ENCODE results near the gene TTLL8.

TTLL8 gene

DNA sequence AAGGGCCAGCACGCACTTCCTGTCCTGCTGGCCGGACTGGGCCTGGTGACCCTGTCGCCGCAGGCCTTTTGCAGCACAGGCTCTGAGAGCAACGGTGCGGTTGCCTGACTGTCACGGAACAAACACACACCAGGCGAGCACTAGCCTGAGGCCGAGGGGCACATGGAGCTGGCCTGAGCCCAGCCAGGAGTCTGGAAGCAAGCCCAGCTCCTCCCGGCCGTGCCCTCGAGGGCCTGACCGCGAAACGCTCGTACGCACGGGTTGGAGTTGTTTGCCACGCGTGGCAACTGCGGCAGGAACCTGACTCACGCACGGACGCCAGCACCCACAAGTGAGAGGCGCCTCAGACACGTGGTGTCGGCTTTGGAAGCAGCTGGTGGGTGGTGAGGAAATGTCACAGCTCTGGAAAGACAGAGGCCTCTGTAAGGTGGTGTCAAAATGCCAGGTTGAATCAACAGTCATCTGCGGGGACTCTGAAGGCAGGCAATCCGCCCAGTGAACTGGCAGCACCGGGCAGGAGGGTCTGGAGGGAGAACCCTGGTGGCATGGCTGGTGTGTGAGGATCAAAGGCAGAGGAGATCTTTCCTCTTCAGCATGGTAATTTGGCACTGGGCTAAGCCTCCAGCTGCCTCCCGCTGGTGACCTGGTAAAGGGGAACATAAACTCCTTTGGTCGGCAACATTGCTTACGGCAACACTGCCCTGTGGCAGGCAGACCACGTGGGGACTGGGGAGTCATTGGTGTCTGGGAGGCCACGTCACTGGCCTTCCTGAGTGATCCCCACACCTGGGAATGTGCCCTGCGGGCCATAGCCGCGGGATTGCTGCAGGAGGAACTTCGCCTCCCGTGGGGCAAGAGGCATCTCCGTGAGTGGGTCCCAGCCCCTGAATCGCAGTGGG lies 30.2 kb downstream of the TTLL8 start:
- H3K27ac ChIP-seq (ENCODE audit: low read depth, low read length, severe bottlenecking), result no peak overlapping the region
- H3K4me3 ChIP-seq (ENCODE audit: extremely low read depth, insufficient read depth, low read length, poor library complexity, severe bottlenecking), result no peak overlapping the region
- no peaks in the 10 kb centered on the region for H3K36me3 ChIP-seq (ENCODE audit: control insufficient read depth, insufficient read depth, low read length)
- H3K4me1 ChIP-seq (ENCODE audit: control insufficient read depth, insufficient read depth, low read length, poor library complexity, severe bottlenecking), result no peaks in the 10 kb centered on the region
- WGBS, 2 experiments (ENCODE audit: insufficient coverage in 2 of 2), result 86 to 88% methylated on average over 35 to 42 of the region's 42 CpGs
- H3K9me3 ChIP-seq (ENCODE audit: control insufficient read depth, low read length), result no peaks in the 10 kb centered on the region

DNA sequence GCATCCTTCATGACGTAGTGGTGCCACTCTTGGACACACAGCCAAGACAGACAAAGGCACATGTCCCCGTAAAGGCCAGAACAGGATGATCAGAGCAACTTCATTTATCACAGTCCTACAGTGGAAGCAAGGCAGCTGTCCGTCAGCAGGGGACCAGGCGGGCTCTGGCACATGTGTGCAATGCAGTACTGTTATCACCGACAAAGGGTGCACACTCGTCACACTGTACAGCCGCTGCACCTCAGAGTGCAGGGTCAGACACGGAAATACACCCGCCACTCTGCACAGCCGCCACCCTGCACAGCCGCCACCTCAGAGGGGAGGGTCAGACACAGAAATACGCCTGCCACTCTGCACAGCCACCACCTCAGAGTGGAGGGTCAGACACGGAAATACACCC lies 32.1 kb downstream of the TTLL8 start:
- Histone ChIP-seq H3K27ac (ENCODE audit: low read depth, low read length, severe bottlenecking) (no peak overlapping the region), H3K4me1 (ENCODE audit: control insufficient read depth, insufficient read depth, low read length, poor library complexity, severe bottlenecking) (no peaks in the 10 kb centered on the region), H3K36me3 (ENCODE audit: control insufficient read depth, insufficient read depth, low read length) (no peaks in the 10 kb centered on the region), H3K9me3 (ENCODE audit: control insufficient read depth, low read length) (no peaks in the 10 kb centered on the region), H3K4me3 (ENCODE audit: extremely low read depth, insufficient read depth, low read length, poor library complexity, severe bottlenecking) (no peak overlapping the region)
- WGBS, 2 experiments (ENCODE audit: insufficient coverage in 2 of 2), result 92 to 93% methylated on average over 9 to 12 of the region's 13 CpGs

DNA sequence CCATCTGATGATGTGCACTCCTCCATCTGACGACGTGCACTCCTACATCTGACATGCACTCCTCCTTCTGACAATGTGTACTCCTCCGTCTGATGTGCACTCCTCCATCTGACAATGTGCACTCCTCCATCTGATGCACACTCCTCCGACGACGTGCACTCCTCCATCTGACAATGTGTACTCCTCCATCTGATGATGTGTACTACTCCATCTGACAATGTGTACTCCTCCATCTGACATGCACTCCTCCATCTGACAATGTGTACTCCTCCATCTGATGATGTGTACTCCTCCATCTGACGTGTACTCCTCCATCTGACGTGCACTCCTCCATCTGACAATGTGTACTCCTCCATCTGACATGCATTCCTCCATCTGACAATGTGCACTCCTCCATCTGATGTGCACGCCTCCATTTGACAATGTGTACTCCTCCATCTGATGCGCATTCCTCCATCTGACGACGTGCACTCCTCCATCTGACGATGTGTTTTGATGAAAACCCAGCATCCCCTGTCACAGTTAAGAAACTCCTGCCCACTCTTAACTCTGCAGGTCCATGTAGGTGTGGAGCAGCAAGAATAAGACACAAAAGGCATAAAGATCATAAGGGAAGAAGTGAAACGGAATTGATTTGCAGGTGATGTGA lies 35.8 kb downstream of the TTLL8 start:
- H3K27ac ChIP-seq (ENCODE audit: low read depth, low read length, severe bottlenecking), result no peak overlapping the region
- no peak overlapping the region for H3K4me3 ChIP-seq (ENCODE audit: extremely low read depth, insufficient read depth, low read length, poor library complexity, severe bottlenecking)
- 77 to 79% methylated on average over 14 of the region's 14 CpGs for WGBS, 2 experiments (ENCODE audit: insufficient coverage in 2 of 2)
- peaks cover 8% of the 10 kb centered on the region for H3K9me3 ChIP-seq (ENCODE audit: control insufficient read depth, low read length)
- no peaks in the 10 kb centered on the region for H3K4me1 ChIP-seq (ENCODE audit: control insufficient read depth, insufficient read depth, low read length, poor library complexity, severe bottlenecking)
- H3K36me3 ChIP-seq (ENCODE audit: control insufficient read depth, insufficient read depth, low read length), result no peaks in the 10 kb centered on the region

DNA sequence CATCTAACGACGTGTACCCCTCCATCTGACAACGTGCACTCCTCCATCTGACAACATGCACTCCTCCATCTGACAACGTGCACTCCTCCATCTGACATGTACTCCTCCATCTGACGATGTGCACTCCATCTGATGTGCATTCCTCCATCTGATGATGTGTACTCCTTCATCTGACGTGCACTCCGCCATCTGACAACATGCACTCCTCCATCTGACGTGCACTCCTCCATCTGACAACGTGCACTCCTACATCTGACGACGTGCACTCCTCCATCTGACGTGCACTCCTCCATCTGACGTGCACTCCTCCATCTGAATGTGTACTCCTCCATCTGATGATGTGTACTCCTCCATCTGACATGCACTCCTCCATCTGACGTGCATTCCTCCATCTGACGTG lies 37.5 kb downstream of the TTLL8 start:
- no peaks in the 10 kb centered on the region for H3K4me1 ChIP-seq (ENCODE audit: control insufficient read depth, insufficient read depth, low read length, poor library complexity, severe bottlenecking)
- H3K36me3 ChIP-seq (ENCODE audit: control insufficient read depth, insufficient read depth, low read length), result no peaks in the 10 kb centered on the region
- H3K9me3 ChIP-seq (ENCODE audit: control insufficient read depth, low read length), result peaks cover 8% of the 10 kb centered on the region
- H3K4me3 ChIP-seq (ENCODE audit: extremely low read depth, insufficient read depth, low read length, poor library complexity, severe bottlenecking), result no peak overlapping the region
- 87 to 90% methylated on average over 13 to 15 of the region's 15 CpGs for WGBS, 2 experiments (ENCODE audit: insufficient coverage in 2 of 2)
- H3K27ac ChIP-seq (ENCODE audit: low read depth, low read length, severe bottlenecking), result no peak overlapping the region

DNA sequence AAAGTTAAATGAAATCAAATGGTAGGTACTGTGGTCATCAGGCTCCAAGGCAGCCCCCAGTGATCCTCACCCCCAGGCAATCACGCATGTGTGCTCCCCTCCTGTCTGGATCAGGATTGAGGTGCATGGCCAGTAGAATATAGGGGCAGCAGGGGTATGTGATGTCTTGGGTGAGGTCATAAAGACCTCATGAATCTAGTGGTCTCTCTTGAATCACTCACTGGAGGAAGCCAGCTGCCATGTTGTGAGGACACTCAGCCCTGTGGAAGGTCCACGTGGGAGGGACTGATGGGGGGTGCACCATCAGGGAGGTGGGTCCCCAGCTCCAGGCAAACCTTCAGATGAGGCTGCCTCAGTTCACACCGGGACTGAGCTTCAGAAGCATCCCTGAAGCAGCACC lies 38.8 kb downstream of the TTLL8 start:
- Histone ChIP-seq H3K4me3 (ENCODE audit: extremely low read depth, insufficient read depth, low read length, poor library complexity, severe bottlenecking) (no peak overlapping the region), H3K36me3 (ENCODE audit: control insufficient read depth, insufficient read depth, low read length) (no peaks in the 10 kb centered on the region), H3K4me1 (ENCODE audit: control insufficient read depth, insufficient read depth, low read length, poor library complexity, severe bottlenecking) (no peaks in the 10 kb centered on the region), H3K27ac (ENCODE audit: low read depth, low read length, severe bottlenecking) (no peak overlapping the region), H3K9me3 (ENCODE audit: control insufficient read depth, low read length) (peaks cover 8% of the 10 kb centered on the region)
- 53 to 57% methylated on average over 2 to 3 of the region's 3 CpGs for WGBS, 2 experiments (ENCODE audit: insufficient coverage in 2 of 2)

DNA sequence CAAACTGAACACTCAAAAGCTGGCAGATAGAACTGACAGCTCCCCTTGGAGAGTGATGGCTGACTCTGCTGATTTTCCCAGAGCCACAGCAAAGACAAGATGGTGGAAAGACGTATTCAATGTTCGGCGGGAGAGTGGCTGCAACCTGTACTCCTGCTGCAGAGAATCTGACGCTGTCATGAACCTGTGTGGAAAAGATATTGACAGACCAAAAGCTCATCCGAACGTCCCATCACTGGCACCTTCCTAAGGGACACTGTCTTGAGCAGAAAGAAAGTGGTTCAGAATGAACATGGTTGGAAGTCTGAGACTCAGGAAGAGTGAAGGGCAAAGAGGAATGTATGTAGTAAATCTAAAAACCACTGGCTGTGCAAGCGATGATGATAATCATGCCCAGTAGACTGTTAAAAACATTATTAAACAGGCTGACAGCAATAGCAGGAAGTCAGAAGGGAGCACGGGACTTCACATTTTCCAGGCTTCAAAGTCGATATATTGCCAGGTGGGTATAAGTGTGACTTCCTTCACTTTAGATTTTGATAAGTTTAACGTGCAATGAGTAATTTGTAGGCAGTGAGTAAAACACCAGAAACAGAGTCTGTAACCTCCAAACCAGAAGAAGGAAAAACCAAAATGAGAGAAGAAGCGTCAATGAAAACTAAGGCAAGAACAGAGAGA lies 39.4 kb downstream of the TTLL8 start:
- no peaks in the 10 kb centered on the region for H3K36me3 ChIP-seq (ENCODE audit: control insufficient read depth, insufficient read depth, low read length)
- peaks cover 8% of the 10 kb centered on the region for H3K9me3 ChIP-seq (ENCODE audit: control insufficient read depth, low read length)
- 84 to 89% methylated on average over 10 of the region's 11 CpGs for WGBS, 2 experiments (ENCODE audit: insufficient coverage in 2 of 2)
- H3K4me1 ChIP-seq (ENCODE audit: control insufficient read depth, insufficient read depth, low read length, poor library complexity, severe bottlenecking), result no peaks in the 10 kb centered on the region
- H3K4me3 ChIP-seq (ENCODE audit: extremely low read depth, insufficient read depth, low read length, poor library complexity, severe bottlenecking), result no peak overlapping the region
- H3K27ac ChIP-seq (ENCODE audit: low read depth, low read length, severe bottlenecking), result no peak overlapping the region

DNA sequence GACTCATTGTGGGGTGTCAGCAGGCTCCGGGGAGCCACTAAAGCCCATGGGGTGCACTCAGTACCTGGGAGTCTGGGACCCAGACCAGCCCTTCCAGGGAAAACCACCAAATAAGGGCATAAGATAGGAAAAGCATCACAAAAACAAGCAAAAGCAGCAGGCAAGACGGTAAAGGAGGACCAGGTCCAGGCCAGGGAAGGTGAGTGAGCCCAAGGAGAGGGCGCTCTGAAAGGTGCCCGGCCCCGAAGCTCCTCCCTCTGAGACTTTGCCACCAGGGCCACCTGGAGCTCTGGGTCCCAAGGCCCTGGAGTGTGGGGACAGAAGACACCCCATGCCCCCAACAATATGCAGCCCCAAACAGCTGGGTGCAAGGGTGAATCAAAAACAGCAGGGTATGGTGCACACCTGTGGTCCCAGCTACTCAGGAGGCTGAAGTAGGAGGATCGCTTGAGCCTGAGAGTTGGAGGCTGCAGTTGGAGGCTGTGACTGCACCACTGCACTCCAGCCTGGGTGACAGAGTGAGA lies 40.3 kb downstream of the TTLL8 start:
- Histone ChIP-seq H3K27ac (ENCODE audit: low read depth, low read length, severe bottlenecking) (no peak overlapping the region), H3K36me3 (ENCODE audit: control insufficient read depth, insufficient read depth, low read length) (no peaks in the 10 kb centered on the region), H3K4me3 (ENCODE audit: extremely low read depth, insufficient read depth, low read length, poor library complexity, severe bottlenecking) (no peak overlapping the region), H3K9me3 (ENCODE audit: control insufficient read depth, low read length) (peaks cover 8% of the 10 kb centered on the region), H3K4me1 (ENCODE audit: control insufficient read depth, insufficient read depth, low read length, poor library complexity, severe bottlenecking) (no peaks in the 10 kb centered on the region)
- 77 to 83% methylated on average over 6 of the region's 6 CpGs for WGBS, 2 experiments (ENCODE audit: insufficient coverage in 2 of 2)

DNA sequence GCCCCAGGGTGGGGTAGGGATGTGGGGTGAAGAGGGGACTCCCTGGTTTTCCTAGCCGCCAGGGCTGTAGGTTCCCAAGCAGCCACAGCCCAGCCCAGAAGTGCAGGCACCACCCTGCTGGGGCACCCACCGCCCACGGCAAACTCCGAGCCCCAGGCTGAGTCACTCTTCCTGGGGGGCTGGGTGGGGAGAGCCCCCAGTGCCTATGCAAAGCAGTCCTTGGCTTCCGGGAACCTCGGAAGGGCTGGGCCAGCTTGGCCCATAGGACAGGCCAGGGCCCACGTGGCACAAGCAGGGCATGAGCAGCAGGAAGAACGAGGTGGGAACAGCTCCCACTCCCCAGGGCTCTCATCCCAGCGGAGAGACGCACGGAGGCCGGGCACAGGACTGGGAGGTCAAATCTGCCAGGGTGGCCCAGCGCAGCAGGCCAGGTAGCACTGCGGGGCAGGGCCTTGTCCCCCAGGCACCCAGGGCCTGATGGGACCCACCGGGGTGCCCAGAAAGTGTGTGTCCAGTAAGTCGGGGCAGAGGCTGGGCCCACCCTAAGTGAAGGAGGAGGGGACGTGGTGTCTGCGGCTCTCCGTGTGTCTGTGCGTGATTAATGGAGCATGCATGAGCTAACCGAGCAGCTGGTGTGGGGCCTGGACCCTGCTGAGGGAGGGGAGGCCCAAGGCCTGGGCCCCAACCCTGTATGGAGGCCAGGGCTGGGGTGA lies 41.0 kb downstream of the TTLL8 start:
- Histone ChIP-seq H3K36me3 (ENCODE audit: control insufficient read depth, insufficient read depth, low read length) (no peaks in the 10 kb centered on the region), H3K4me3 (ENCODE audit: extremely low read depth, insufficient read depth, low read length, poor library complexity, severe bottlenecking) (no peak overlapping the region), H3K4me1 (ENCODE audit: control insufficient read depth, insufficient read depth, low read length, poor library complexity, severe bottlenecking) (peaks cover 4% of the 10 kb centered on the region), H3K9me3 (ENCODE audit: control insufficient read depth, low read length) (peaks cover 8% of the 10 kb centered on the region), H3K27ac (ENCODE audit: low read depth, low read length, severe bottlenecking) (no peak overlapping the region)
- WGBS, 2 experiments (ENCODE audit: insufficient coverage in 2 of 2), result 86% methylated on average over 19 of the region's 21 CpGs

DNA sequence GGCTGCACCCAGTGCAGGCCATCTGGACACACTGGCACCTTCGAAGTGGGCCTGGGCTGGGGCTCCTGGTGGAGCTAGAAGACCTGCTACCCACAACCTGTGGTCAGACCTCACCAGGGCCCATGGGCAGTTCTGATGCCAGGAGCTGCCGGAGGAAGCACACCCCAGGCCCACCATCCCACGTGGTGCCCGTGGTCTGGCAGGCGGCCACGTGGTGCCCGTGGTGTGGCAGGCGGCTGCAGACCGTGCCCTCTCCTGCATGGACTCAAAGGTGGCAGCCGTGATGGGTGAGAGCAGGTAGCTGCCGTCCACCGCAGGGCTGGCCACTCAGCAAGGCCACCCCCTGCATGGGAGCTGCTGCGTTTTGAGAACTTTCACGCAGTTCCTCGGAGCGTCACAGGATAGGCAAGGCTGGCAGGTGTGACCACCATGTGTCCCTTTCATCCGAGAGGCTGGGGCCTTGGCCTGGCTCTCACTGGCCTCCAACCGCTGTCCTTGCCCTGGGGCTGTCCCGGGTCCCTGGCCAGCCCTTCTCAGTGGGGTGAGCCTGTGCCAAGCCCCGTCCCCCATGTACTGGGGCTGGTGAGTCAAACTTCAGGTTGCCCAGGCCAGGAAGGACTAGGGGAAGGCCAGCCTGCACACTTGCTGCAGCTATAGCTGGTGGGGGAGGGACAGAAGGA lies 41.6 kb downstream of the TTLL8 start:
- WGBS, 2 experiments (ENCODE audit: insufficient coverage in 2 of 2), result 90 to 92% methylated on average over 19 to 20 of the region's 20 CpGs
- no peak overlapping the region for H3K4me3 ChIP-seq (ENCODE audit: extremely low read depth, insufficient read depth, low read length, poor library complexity, severe bottlenecking)
- no peaks in the 10 kb centered on the region for H3K36me3 ChIP-seq (ENCODE audit: control insufficient read depth, insufficient read depth, low read length)
- peaks cover 4% of the 10 kb centered on the region for H3K4me1 ChIP-seq (ENCODE audit: control insufficient read depth, insufficient read depth, low read length, poor library complexity, severe bottlenecking)
- H3K27ac ChIP-seq (ENCODE audit: low read depth, low read length, severe bottlenecking), result no peak overlapping the region
- peaks cover 8% of the 10 kb centered on the region for H3K9me3 ChIP-seq (ENCODE audit: control insufficient read depth, low read length)

Data from mesodermal cell (in vitro differentiated cells).